ENCODE data around the gene LAMA1. TPM values are rescaled to one million over a fixed set of nuclear protein-coding genes. Genes with fewer than 3 reads are reported as not detected.

The LAMA1 gene
- total RNA-seq, 6 donors from 2014 or later: 0.89 to 3.1 (median 1.5) TPM

- DNase-seq: no peak
- H3K4me1 ChIP-seq: no peaks in the 10 kb centered on the region
- H3K9me3 ChIP-seq: no peaks in the 10 kb centered on the region
- no peak overlapping the region for H3K27ac ChIP-seq
- ATAC-seq (ENCODE audit: low FRiP score in 2 of 2): no peak
- TF ChIP-seq POLR2AphosphoS5 (IDR thresholded peaks at IDR 0.05) (no peak), EP300 (IDR thresholded peaks at IDR 0.05) (no peak), CTCF (IDR thresholded peaks at IDR 0.05) (no peak), POLR2A (IDR thresholded peaks at IDR 0.05) (no peak)
- 50 to 59% methylated on average over 2 of the region's 2 CpGs for WGBS, 2 donors
- no peaks in the 10 kb centered on the region for H3K27me3 ChIP-seq
- H3K4me3 ChIP-seq: no peak overlapping the region
- H3K36me3 ChIP-seq: no peaks in the 10 kb centered on the region
Observed at GRCh38 chr18:6980363-6980762, 137.2 kb downstream of the LAMA1 start.

GRCh38 chr18:6979954-6980353, 137.6 kb downstream of the LAMA1 start:
- H3K4me1 ChIP-seq: no peaks in the 10 kb centered on the region
- WGBS, 2 donors: 94 to 95% methylated on average over 3 of the region's 3 CpGs
- DNase-seq (no peak), ATAC-seq (ENCODE audit: low FRiP score in 2 of 2) (no peak)
- no peak for TF ChIP-seq POLR2AphosphoS5 (IDR thresholded peaks at IDR 0.05)
- TF ChIP-seq CTCF (IDR thresholded peaks at IDR 0.05): no peak
- TF ChIP-seq POLR2A (IDR thresholded peaks at IDR 0.05): no peak
- no peak for TF ChIP-seq EP300 (IDR thresholded peaks at IDR 0.05)
- no peaks in the 10 kb centered on the region for H3K9me3 ChIP-seq
- H3K36me3 ChIP-seq: no peaks in the 10 kb centered on the region
- no peaks in the 10 kb centered on the region for H3K27me3 ChIP-seq
- H3K27ac ChIP-seq: no peak overlapping the region
- no peak overlapping the region for H3K4me3 ChIP-seq

- Histone ChIP-seq H3K27me3 (no peaks in the 10 kb centered on the region), H3K27ac (no peak overlapping the region), H3K9me3 (no peaks in the 10 kb centered on the region), H3K4me3 (no peak overlapping the region), H3K36me3 (no peaks in the 10 kb centered on the region), H3K4me1 (no peaks in the 10 kb centered on the region)
- TF ChIP-seq POLR2AphosphoS5 (IDR thresholded peaks at IDR 0.05) (no peak), POLR2A (IDR thresholded peaks at IDR 0.05) (no peak), EP300 (IDR thresholded peaks at IDR 0.05) (no peak), CTCF (IDR thresholded peaks at IDR 0.05) (no peak)
- DNase-seq: no peak
- 92 to 95% methylated on average over 3 of the region's 3 CpGs for WGBS, 2 donors
- ATAC-seq (ENCODE audit: low FRiP score in 2 of 2): no peak
Observed at GRCh38 chr18:6976935-6977334, 140.7 kb downstream of the LAMA1 start.

GRCh38 chr18:6975084-6975483, 142.5 kb downstream of the LAMA1 start:
- no peak for TF ChIP-seq EP300 (IDR thresholded peaks at IDR 0.05)
- no peak for TF ChIP-seq CTCF (IDR thresholded peaks at IDR 0.05)
- no peak for TF ChIP-seq POLR2A (IDR thresholded peaks at IDR 0.05)
- no peak for TF ChIP-seq POLR2AphosphoS5 (IDR thresholded peaks at IDR 0.05)
- H3K27ac ChIP-seq: no peak overlapping the region
- no peak for ATAC-seq (ENCODE audit: low FRiP score in 2 of 2)
- no peaks in the 10 kb centered on the region for H3K36me3 ChIP-seq
- DNase-seq: no peak
- 95 to 98% methylated on average over 4 to 6 of the region's 6 CpGs for WGBS, 2 donors
- no peak overlapping the region for H3K4me3 ChIP-seq
- no peaks in the 10 kb centered on the region for H3K4me1 ChIP-seq
- H3K27me3 ChIP-seq: no peaks in the 10 kb centered on the region
- H3K9me3 ChIP-seq: no peaks in the 10 kb centered on the region

- no peak for DNase-seq
- Histone ChIP-seq H3K36me3 (no peaks in the 10 kb centered on the region), H3K4me3 (no peak overlapping the region), H3K4me1 (no peaks in the 10 kb centered on the region), H3K27ac (no peak overlapping the region), H3K27me3 (no peaks in the 10 kb centered on the region), H3K9me3 (no peaks in the 10 kb centered on the region)
- 83 to 90% methylated on average over 7 of the region's 7 CpGs for WGBS, 2 donors
- ATAC-seq (ENCODE audit: low FRiP score in 2 of 2): no peak
- TF ChIP-seq CTCF (IDR thresholded peaks at IDR 0.05) (no peak), POLR2A (IDR thresholded peaks at IDR 0.05) (no peak), POLR2AphosphoS5 (IDR thresholded peaks at IDR 0.05) (no peak), EP300 (IDR thresholded peaks at IDR 0.05) (no peak)
Observed at GRCh38 chr18:6971823-6972478, 145.6 kb downstream of the LAMA1 start.
